ENCODE results near the gene SNED1.
"Not testable (repeated sequence)": the region's sequence is repeated elsewhere in the genome, so short reads cannot be mapped to it uniquely, and the experiment has no call there.

SNED1 gene

DNA sequence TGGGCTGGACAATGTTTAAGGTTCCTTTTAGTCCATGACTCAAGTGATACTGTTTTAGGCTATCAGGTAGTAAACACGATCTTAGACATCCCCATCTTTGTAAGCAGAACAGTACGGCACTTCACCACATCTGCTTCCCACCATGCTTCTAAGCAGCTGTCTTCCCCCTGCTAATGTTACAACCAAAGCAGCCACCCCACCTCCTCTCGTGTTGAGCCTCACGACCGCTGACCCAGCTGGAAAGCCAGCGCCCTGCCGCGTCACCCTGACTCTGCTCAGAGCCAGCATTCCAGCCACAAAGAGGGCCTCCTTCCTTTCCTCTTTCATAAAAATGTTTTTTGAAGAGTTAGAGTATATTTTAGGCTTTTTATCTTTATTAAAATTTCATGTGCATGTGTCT lies 94.3 kb downstream of the SNED1 start:
- Histone ChIP-seq H2BK12ac (ENCODE audit: low read length) (no peak overlapping the region), H3K4me3 (ENCODE audit: low read length in 2 of 2) (no peak overlapping the region), H2BK120ac (ENCODE audit: low read depth, low read length) (no peak overlapping the region), H3K9ac (ENCODE audit: low read depth, low read length, poor library complexity) (no peak overlapping the region), H2AK5ac (ENCODE audit: low read depth, low read length) (no peak overlapping the region), H2BK15ac (ENCODE audit: low read length) (no peak overlapping the region), H3K79me1 (ENCODE audit: low read depth, low read length) (no peaks in the 10 kb centered on the region), H4K8ac (ENCODE audit: low read depth, low read length) (no peak overlapping the region), H3K18ac (ENCODE audit: low read length) (no peak overlapping the region), H4K91ac (ENCODE audit: low read depth, low read length, poor library complexity) (no peak overlapping the region), H3K27ac (replicated peaks; ENCODE audit: low read length) (no peak overlapping the region), H3K14ac (ENCODE audit: low read length) (no peak overlapping the region), H3K4me2 (ENCODE audit: insufficient read depth, low read length, poor library complexity, severe bottlenecking) (no peak overlapping the region), H2AFZ (ENCODE audit: low read length) (no peak overlapping the region), H3K9me3 (replicated peaks in 1 of 2; ENCODE audit: control insufficient read depth in 2 of 2, insufficient read depth in 1 of 2, low read depth in 1 of 2, low read length in 2 of 2) (no peaks in the 10 kb centered on the region), H3K4me1 (ENCODE audit: control insufficient read depth in 2 of 2, insufficient read depth in 1 of 2, low read depth in 1 of 2, low read length in 2 of 2) (peaks cover 0 to 7% of the 10 kb centered on the region in 2 donors), H3K27me3 (ENCODE audit: control insufficient read depth in 3 of 3, insufficient read depth in 3 of 3, low read depth in 1 of 3, low read length in 3 of 3) (no peaks in the 10 kb centered on the region), H3K36me3 (replicated peaks in 1 of 2; ENCODE audit: control insufficient read depth in 2 of 2, insufficient read depth in 2 of 2, low read length in 2 of 2) (peaks cover 41 to 100% of the 10 kb centered on the region in 2 donors), H2BK5ac (ENCODE audit: low read length) (no peak overlapping the region), H3K4ac (ENCODE audit: low read length) (no peak overlapping the region), H3K23ac (ENCODE audit: low read depth, low read length, poor library complexity) (no peak overlapping the region)
- DNase-seq (ENCODE audit: low spot score): no peak
- no CpG with 5 or more reads among the region's 8 CpGs for WGBS, 2 donors (ENCODE audit: extremely low coverage in 2 of 2, insufficient read length in 2 of 2, insufficient replicate concordance in 1 of 2)

DNA sequence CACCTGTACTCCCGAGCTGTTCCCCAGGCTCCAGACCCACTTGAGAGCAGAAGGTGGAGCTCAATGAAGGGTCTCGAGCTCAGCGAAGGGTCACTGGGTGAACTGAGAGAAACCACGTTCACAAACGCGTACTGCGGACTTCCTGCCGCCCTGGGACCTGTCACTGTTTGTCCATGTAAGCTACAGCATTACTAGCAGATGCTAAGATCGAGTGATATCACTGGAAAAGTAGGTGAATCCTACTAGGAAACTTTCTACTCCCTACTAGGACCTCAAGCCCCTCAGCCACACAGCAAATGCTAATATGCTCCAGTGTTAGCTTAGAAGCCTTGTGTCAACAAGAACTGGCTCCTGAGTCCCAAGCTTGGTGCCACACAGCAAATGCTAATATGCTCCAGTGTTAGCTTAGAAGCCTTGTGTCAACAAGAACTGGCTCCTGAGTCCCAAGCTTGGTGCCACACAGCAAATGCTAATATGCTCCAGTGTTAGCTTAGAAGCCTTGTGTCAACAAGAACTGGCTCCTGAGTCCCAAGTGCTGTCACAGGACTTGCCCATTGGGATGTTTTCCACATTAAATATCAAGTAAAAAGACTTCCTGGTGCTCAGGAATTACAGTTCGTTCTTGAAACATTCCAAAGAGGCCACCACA lies 94.8 kb downstream of the SNED1 start:
- not testable (repeated sequence) for H4K91ac ChIP-seq (ENCODE audit: low read depth, low read length, poor library complexity); H2BK12ac ChIP-seq (ENCODE audit: low read length); H3K4me1 ChIP-seq (ENCODE audit: control insufficient read depth in 2 of 2, insufficient read depth in 1 of 2, low read depth in 1 of 2, low read length in 2 of 2); H2AK5ac ChIP-seq (ENCODE audit: low read depth, low read length); H3K27ac ChIP-seq (replicated peaks; ENCODE audit: low read length); H3K9me3 ChIP-seq (replicated peaks in 1 of 2; ENCODE audit: control insufficient read depth in 2 of 2, insufficient read depth in 1 of 2, low read depth in 1 of 2, low read length in 2 of 2); H4K8ac ChIP-seq (ENCODE audit: low read depth, low read length); H3K23ac ChIP-seq (ENCODE audit: low read depth, low read length, poor library complexity); H3K9ac ChIP-seq (ENCODE audit: low read depth, low read length, poor library complexity); H2BK120ac ChIP-seq (ENCODE audit: low read depth, low read length); H3K4me3 ChIP-seq (ENCODE audit: low read length in 2 of 2); H2BK15ac ChIP-seq (ENCODE audit: low read length); H2BK5ac ChIP-seq (ENCODE audit: low read length); DNase-seq (ENCODE audit: low spot score); H3K4me2 ChIP-seq (ENCODE audit: insufficient read depth, low read length, poor library complexity, severe bottlenecking); H3K4ac ChIP-seq (ENCODE audit: low read length); H3K27me3 ChIP-seq (ENCODE audit: control insufficient read depth in 3 of 3, insufficient read depth in 3 of 3, low read depth in 1 of 3, low read length in 3 of 3); H3K14ac ChIP-seq (ENCODE audit: low read length); H3K79me1 ChIP-seq (ENCODE audit: low read depth, low read length); H2AFZ ChIP-seq (ENCODE audit: low read length); H3K18ac ChIP-seq (ENCODE audit: low read length)
- peaks cover 40 to 100% of the 10 kb centered on the region in 2 donors for H3K36me3 ChIP-seq (replicated peaks in 1 of 2; ENCODE audit: control insufficient read depth in 2 of 2, insufficient read depth in 2 of 2, low read length in 2 of 2)
- WGBS, 2 donors (ENCODE audit: extremely low coverage in 2 of 2, insufficient read length in 2 of 2, insufficient replicate concordance in 1 of 2): no CpG with 5 or more reads among the region's 10 CpGs

DNA sequence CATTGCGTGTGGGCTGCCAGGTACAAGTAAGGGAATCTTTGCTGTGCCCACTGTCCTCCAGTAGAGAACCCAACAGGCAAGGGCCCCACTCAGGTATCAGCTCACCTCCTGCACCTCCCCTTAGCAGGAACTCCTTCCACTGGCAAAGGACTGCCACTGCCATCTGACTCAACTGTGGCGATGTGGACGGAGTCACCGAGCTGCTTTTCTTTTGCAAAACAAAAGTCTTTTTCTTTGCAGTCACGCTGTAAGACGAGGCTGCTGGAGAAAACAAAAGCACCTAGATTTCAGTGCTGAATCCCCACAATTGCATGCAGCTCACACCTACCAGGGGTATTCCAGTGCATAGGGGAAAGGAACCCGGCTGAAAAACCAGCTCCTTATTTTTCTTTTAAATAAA lies 95.8 kb downstream of the SNED1 start:
- Histone ChIP-seq H3K4me1 (ENCODE audit: control insufficient read depth in 2 of 2, insufficient read depth in 1 of 2, low read depth in 1 of 2, low read length in 2 of 2) (peaks cover 0 to 7% of the 10 kb centered on the region in 2 donors), H2BK15ac (ENCODE audit: low read length) (no peak overlapping the region), H2AK5ac (ENCODE audit: low read depth, low read length) (no peak overlapping the region), H3K27me3 (ENCODE audit: control insufficient read depth in 3 of 3, insufficient read depth in 3 of 3, low read depth in 1 of 3, low read length in 3 of 3) (no peaks in the 10 kb centered on the region), H3K27ac (replicated peaks; ENCODE audit: low read length) (no peak overlapping the region), H3K4me3 (ENCODE audit: low read length in 2 of 2) (no peak overlapping the region), H3K14ac (ENCODE audit: low read length) (no peak overlapping the region), H3K23ac (ENCODE audit: low read depth, low read length, poor library complexity) (no peak overlapping the region), H2BK5ac (ENCODE audit: low read length) (no peak overlapping the region), H2BK12ac (ENCODE audit: low read length) (no peak overlapping the region), H4K8ac (ENCODE audit: low read depth, low read length) (no peak overlapping the region), H3K9me3 (replicated peaks in 1 of 2; ENCODE audit: control insufficient read depth in 2 of 2, insufficient read depth in 1 of 2, low read depth in 1 of 2, low read length in 2 of 2) (no peaks in the 10 kb centered on the region), H2AFZ (ENCODE audit: low read length) (no peak overlapping the region), H3K18ac (ENCODE audit: low read length) (no peak overlapping the region), H4K91ac (ENCODE audit: low read depth, low read length, poor library complexity) (no peak overlapping the region), H2BK120ac (ENCODE audit: low read depth, low read length) (no peak overlapping the region), H3K9ac (ENCODE audit: low read depth, low read length, poor library complexity) (no peak overlapping the region), H3K79me1 (ENCODE audit: low read depth, low read length) (no peaks in the 10 kb centered on the region), H3K4me2 (ENCODE audit: insufficient read depth, low read length, poor library complexity, severe bottlenecking) (no peak overlapping the region), H3K4ac (ENCODE audit: low read length) (no peak overlapping the region), H3K36me3 (replicated peaks in 1 of 2; ENCODE audit: control insufficient read depth in 2 of 2, insufficient read depth in 2 of 2, low read length in 2 of 2) (peaks cover 35 to 100% of the 10 kb centered on the region in 2 donors)
- DNase-seq (ENCODE audit: low spot score): no peak
- WGBS, 2 donors (ENCODE audit: extremely low coverage in 2 of 2, insufficient read length in 2 of 2, insufficient replicate concordance in 1 of 2): no CpG with 5 or more reads among the region's 7 CpGs

DNA sequence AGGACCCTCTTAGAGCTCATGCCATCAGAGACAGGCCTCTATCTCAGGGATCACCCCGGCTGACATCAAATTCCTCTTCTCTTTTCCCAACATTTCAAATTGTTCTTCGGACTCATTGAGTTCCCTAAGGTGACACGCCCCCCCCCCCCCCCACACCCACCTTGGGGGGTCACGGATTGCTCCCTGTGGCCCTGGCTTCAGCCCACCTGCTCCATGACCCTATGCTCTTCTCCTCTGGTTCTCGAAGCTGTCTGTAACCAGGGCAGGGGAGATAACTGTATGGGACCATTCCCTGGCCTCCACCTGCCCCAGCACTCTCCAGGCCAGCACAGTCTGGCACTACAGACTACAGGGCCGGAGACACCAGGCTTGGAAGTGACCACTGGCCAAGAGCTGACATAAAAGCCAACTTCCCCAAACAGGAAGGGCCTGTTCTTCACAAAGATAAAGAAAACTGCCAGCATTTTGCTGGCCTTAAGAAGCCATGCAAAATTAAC lies 96.6 kb downstream of the SNED1 start:
- no peak overlapping the region for H2AK5ac ChIP-seq (ENCODE audit: low read depth, low read length)
- no peak overlapping the region for H3K4ac ChIP-seq (ENCODE audit: low read length)
- H3K14ac ChIP-seq (ENCODE audit: low read length): no peak overlapping the region
- H3K4me3 ChIP-seq (ENCODE audit: low read length in 2 of 2): no peak overlapping the region
- no peaks in the 10 kb centered on the region for H3K9me3 ChIP-seq (replicated peaks in 1 of 2; ENCODE audit: control insufficient read depth in 2 of 2, insufficient read depth in 1 of 2, low read depth in 1 of 2, low read length in 2 of 2)
- no peak overlapping the region for H3K9ac ChIP-seq (ENCODE audit: low read depth, low read length, poor library complexity)
- H2BK120ac ChIP-seq (ENCODE audit: low read depth, low read length): no peak overlapping the region
- no peak overlapping the region for H4K91ac ChIP-seq (ENCODE audit: low read depth, low read length, poor library complexity)
- H2BK5ac ChIP-seq (ENCODE audit: low read length): no peak overlapping the region
- H3K79me1 ChIP-seq (ENCODE audit: low read depth, low read length): no peaks in the 10 kb centered on the region
- no peak overlapping the region for H3K23ac ChIP-seq (ENCODE audit: low read depth, low read length, poor library complexity)
- no peak for DNase-seq (ENCODE audit: low spot score)
- H2AFZ ChIP-seq (ENCODE audit: low read length): no peak overlapping the region
- no peak overlapping the region for H4K8ac ChIP-seq (ENCODE audit: low read depth, low read length)
- no peak overlapping the region for H3K4me2 ChIP-seq (ENCODE audit: insufficient read depth, low read length, poor library complexity, severe bottlenecking)
- H2BK12ac ChIP-seq (ENCODE audit: low read length): no peak overlapping the region
- H3K27ac ChIP-seq (replicated peaks; ENCODE audit: low read length): no peak overlapping the region
- peaks cover 0 to 7% of the 10 kb centered on the region in 2 donors for H3K4me1 ChIP-seq (ENCODE audit: control insufficient read depth in 2 of 2, insufficient read depth in 1 of 2, low read depth in 1 of 2, low read length in 2 of 2)
- no peak overlapping the region for H2BK15ac ChIP-seq (ENCODE audit: low read length)
- H3K36me3 ChIP-seq (replicated peaks in 1 of 2; ENCODE audit: control insufficient read depth in 2 of 2, insufficient read depth in 2 of 2, low read length in 2 of 2): peaks cover 34 to 100% of the 10 kb centered on the region in 2 donors
- no peak overlapping the region for H3K18ac ChIP-seq (ENCODE audit: low read length)
- no CpG with 5 or more reads among the region's 6 CpGs for WGBS, 2 donors (ENCODE audit: extremely low coverage in 2 of 2, insufficient read length in 2 of 2, insufficient replicate concordance in 1 of 2)
- H3K27me3 ChIP-seq (ENCODE audit: control insufficient read depth in 3 of 3, insufficient read depth in 3 of 3, low read depth in 1 of 3, low read length in 3 of 3): no peaks in the 10 kb centered on the region
